Liver (tissue), 9 donors: Measurements from ENCODE around the gene MON2. TPM values are rescaled to one million over a fixed set of nuclear protein-coding genes. Genes with fewer than 3 reads are reported as not detected.
"Not testable (repeated sequence)": the region's sequence is repeated elsewhere in the genome, so short reads cannot be mapped to it uniquely, and the experiment has no call there.

Source experiments
- DNase-seq: peaks from one replicate; pipeline ENCODE4 v3.0.0-alpha.2; 2017; ENCODE audit warnings: low spot score
- H3K27ac ChIP-seq, 2 donors: one replicate each; pipeline ENCODE4 v1.7.0; 2013; ENCODE audit warnings: inconsistent platforms in 2 of 2, low read length in 2 of 2, control low read depth in 1 of 2, low read depth in 1 of 2, mild to moderate bottlenecking in 1 of 2
- H3K27me3 ChIP-seq, 4 donors: one replicate each; pipeline versions ENCODE4 v1.6.1 to v1.7.0; 2013; ENCODE audit warnings: low read length in 3 of 4, inconsistent platforms in 1 of 4, mild to moderate bottlenecking in 1 of 4, moderate library complexity in 1 of 4; ENCODE audit not compliant: control insufficient read depth in 4 of 4, insufficient read depth in 4 of 4
- H3K36me3 ChIP-seq, 4 donors: one replicate each; pipeline versions ENCODE4 v1.6.1 to v1.7.0; 2013; ENCODE audit warnings: low read length in 3 of 4, mild to moderate bottlenecking in 3 of 4, low read depth in 1 of 4, moderate library complexity in 1 of 4; ENCODE audit not compliant: control insufficient read depth in 4 of 4, insufficient read depth in 3 of 4
- H3K4me1 ChIP-seq, 4 donors: one replicate each; pipeline versions ENCODE4 v1.6.1 to v1.7.0; 2013; ENCODE audit warnings: low read length in 3 of 4, mild to moderate bottlenecking in 3 of 4, moderate library complexity in 1 of 4; ENCODE audit not compliant: control insufficient read depth in 4 of 4, insufficient read depth in 4 of 4
- H3K4me3 ChIP-seq, 3 donors: one replicate each; pipeline versions ENCODE4 v1.6.1 to v1.7.0; 2013; ENCODE audit warnings: low read length in 3 of 3, control low read depth in 1 of 3, low read depth in 1 of 3, mild to moderate bottlenecking in 1 of 3
- H3K9ac ChIP-seq, 2 donors: one replicate each; pipeline ENCODE4 v1.7.0; 2013; ENCODE audit warnings: low read length in 2 of 2, mild to moderate bottlenecking in 2 of 2, moderate library complexity in 2 of 2, control low read depth in 1 of 2, low read depth in 1 of 2
- H3K9me3 ChIP-seq, 4 donors: one replicate each; pipeline versions ENCODE4 v1.6.1 to v1.7.0; 2013; ENCODE audit warnings: low read length in 3 of 4; ENCODE audit not compliant: control insufficient read depth in 4 of 4
- EGR1 ChIP-seq, 2 donors: IDR thresholded peaks; 2 replicates each; pipeline ENCODE4 v1.6.1; 2016 to 2018; ENCODE audit warnings: antibody characterized with exemption in 2 of 2, low read depth in 2 of 2
- FOXA1 ChIP-seq: IDR thresholded peaks from 2 replicates; pipeline ENCODE4 v1.6.1; 2016; ENCODE audit warnings: antibody characterized with exemption
- FOXA2 ChIP-seq: IDR thresholded peaks from 2 replicates; pipeline ENCODE4 v1.6.1; 2016; ENCODE audit warnings: antibody characterized with exemption
- HNF4A ChIP-seq, 2 donors: conservative IDR thresholded peaks; 2 replicates each; pipeline ENCODE4 v1.6.1; 2016; ENCODE audit warnings: antibody characterized with exemption in 2 of 2, mild to moderate bottlenecking in 2 of 2
- HNF4G ChIP-seq: IDR thresholded peaks from 2 replicates; pipeline ENCODE4 v1.6.1; 2016; ENCODE audit warnings: antibody characterized with exemption
- JUND ChIP-seq, 2 donors: IDR thresholded peaks; 2 replicates each; pipeline ENCODE4 v1.6.1; 2016; ENCODE audit warnings: antibody characterized with exemption in 2 of 2
- MAX ChIP-seq: IDR thresholded peaks from 2 replicates; pipeline ENCODE4 v1.6.1; 2016; ENCODE audit warnings: antibody characterized with exemption
- NR2F2 ChIP-seq: IDR thresholded peaks from 2 replicates; pipeline ENCODE4 v1.6.1; 2016; ENCODE audit warnings: antibody characterized with exemption
- RAD21 ChIP-seq, 2 donors: IDR thresholded peaks; 2 replicates each; pipeline ENCODE4 v1.6.1; 2016; ENCODE audit warnings: antibody characterized with exemption in 2 of 2, mild to moderate bottlenecking in 2 of 2
- RXRA ChIP-seq, 2 donors: IDR thresholded peaks; 2 replicates each; pipeline ENCODE4 v1.6.1; 2017 to 2018; ENCODE audit warnings: antibody characterized with exemption in 2 of 2, mild to moderate bottlenecking in 1 of 2
- SP1 ChIP-seq: IDR thresholded peaks from 2 replicates; pipeline ENCODE4 v1.6.1; 2018; ENCODE audit warnings: antibody characterized with exemption, mild to moderate bottlenecking
- YY1 ChIP-seq: IDR thresholded peaks from 2 replicates; pipeline ENCODE4 v1.6.1; 2016; ENCODE audit warnings: antibody characterized with exemption, mild to moderate bottlenecking
- ZBTB33 ChIP-seq: IDR thresholded peaks from 2 replicates; pipeline ENCODE4 v1.6.1; 2016; ENCODE audit warnings: antibody characterized with exemption
- WGBS: extraction: QIAGEN DNeasy Blood & Tissue Kit; methylation state at CpG from one replicate; pipeline ENCODE4 v1.1.7; 2013; 5-methylcytosine and 5-hydroxymethylcytosine counted together
- polyA plus RNA-seq, 2 donors: library from polyadenylated mRNA; stranded (reverse) in 1 of 2; unstranded in 1 of 2; fragments of 200-250 nt in 1 of 2; fragments of >200 nt in 1 of 2; fragmentation: Nextera tagmentation in 1 of 2; extraction: Ambion mirVana in 1 of 2; gene quantifications; one replicate each; pipeline versions ENCODE4 v1.2.1 to v1.2.3, GENCODE V29; 2013 to 2015
- total RNA-seq, 2 donors: library from RNA; depleted of rRNA; stranded (reverse); fragments of >200 nt; gene quantifications; one replicate each; pipeline ENCODE4 v1.2.3, GENCODE V29; 2014
- TF ChIP-seq, protein P1 (sequence below): fragments of 150-350 bp; IDR thresholded peaks from 2 replicates; pipeline ENCODE4 v1.5.1; 2017; ENCODE audit warnings: improper control_type of control experiment, low read depth, low read length; ENCODE audit not compliant: missing input control
- TF ChIP-seq, protein P2 (sequence below): IDR thresholded peaks from 2 replicates; pipeline ENCODE4 v1.6.1; 2016; ENCODE audit warnings: antibody characterized with exemption, mild to moderate bottlenecking
- TF ChIP-seq, protein P3 (sequence below): IDR thresholded peaks from 2 replicates; pipeline ENCODE4 v1.6.1; 2016; ENCODE audit warnings: antibody characterized with exemption
- donor health status: healthy.
- donor health status: healthy.
- donor health status: healthy.
- donor health status: healthy.
- donor health status: healthy.

MON2 gene
- total and polyA plus RNA-seq, 4 donors, result 7.5 to 69.9 (median 25.8) TPM

DNA sequence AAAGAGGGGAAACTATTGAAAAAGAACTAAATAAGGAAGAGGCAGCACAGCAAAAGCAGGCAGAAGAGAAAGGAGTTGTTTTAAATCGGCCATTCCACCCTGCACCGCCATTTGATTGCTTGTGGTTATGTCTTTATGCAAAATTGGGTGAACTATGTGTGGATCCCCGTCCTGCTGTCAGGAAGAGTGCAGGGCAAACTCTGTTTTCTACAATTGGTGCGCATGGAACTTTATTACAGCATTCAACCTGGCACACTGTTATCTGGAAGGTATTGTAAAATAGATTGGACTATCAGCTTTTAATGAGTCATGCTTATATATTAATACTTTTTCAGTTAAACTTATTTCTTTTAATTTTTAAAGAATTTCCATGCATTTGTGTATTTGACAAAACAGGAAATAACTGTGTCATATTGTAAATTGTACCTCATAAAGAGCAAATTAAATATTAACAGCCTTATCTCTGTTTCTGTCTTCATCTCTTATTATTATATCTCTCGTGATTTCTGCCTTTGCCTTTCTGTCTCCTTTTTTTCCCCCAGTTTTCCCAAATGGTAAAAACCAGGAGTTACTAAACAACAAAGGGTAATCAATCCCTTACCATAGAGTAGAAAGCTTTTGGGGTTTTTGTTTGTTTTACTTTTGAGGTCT is 86.4 kb downstream of the MON2 start:
- Histone ChIP-seq H3K27ac (no peak overlapping the region), H3K9me3 (no peaks in the 10 kb centered on the region), H3K27me3 (no peaks in the 10 kb centered on the region), H3K4me3 (no peak overlapping the region), H3K9ac (peak overlapping the region in 1 of 2 donors; percentile 4), H3K36me3 (peaks cover 7 to 40% (median 35%) of the 10 kb centered on the region in 4 donors), H3K4me1 (peaks cover 0 to 6% (median 3%) of the 10 kb centered on the region in 4 donors)
- no peak for DNase-seq
- TF ChIP-seq HNF4A (conservative IDR thresholded peaks at IDR 0.05), result peak; percentile 22 to 44
- TF ChIP-seq YY1, result peak; percentile 31
- no peak for TF ChIP-seq ZBTB33
- WGBS, result 61% methylated on average over 5 of the region's 5 CpGs

DNA sequence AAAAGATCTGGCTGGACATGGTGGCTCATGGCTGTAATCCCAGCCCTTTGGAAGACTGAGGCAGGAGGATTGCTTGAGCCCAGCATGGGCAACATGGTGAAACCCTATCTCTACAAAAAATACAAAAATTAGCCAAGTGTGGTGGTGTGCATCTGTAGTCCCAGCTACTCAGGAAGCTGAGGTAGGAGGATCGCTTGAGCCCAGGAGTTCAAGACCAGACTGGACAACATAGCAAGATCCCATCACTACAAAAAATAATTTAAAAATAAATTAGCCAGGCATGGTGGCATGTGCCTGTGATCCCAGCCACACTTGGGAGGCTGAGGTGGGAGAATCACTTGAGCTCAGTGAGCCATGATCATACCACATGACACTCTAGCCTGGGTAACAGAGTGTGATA is 92.7 kb downstream of the MON2 start:
- peaks cover 8 to 36% (median 29%) of the 10 kb centered on the region in 4 donors for H3K36me3 ChIP-seq

GRCh38 chr12:62562846-62563245 is 96.2 kb downstream of the MON2 start:
- no peak overlapping the region for H3K9ac ChIP-seq
- WGBS, result 96% methylated on average over 2 of the region's 2 CpGs
- TF ChIP-seq FOXA1, result no peak
- TF ChIP-seq SP1, result no peak
- TF ChIP-seq FOXA2, result no peak
- TF ChIP-seq RXRA (IDR thresholded peaks at IDR 0.05), result no peak
- TF ChIP-seq HNF4A (conservative IDR thresholded peaks at IDR 0.05), result no peak
- no peak for TF ChIP-seq NR2F2
- TF ChIP-seq HNF4G, result no peak
- TF ChIP-seq, protein P1, sequence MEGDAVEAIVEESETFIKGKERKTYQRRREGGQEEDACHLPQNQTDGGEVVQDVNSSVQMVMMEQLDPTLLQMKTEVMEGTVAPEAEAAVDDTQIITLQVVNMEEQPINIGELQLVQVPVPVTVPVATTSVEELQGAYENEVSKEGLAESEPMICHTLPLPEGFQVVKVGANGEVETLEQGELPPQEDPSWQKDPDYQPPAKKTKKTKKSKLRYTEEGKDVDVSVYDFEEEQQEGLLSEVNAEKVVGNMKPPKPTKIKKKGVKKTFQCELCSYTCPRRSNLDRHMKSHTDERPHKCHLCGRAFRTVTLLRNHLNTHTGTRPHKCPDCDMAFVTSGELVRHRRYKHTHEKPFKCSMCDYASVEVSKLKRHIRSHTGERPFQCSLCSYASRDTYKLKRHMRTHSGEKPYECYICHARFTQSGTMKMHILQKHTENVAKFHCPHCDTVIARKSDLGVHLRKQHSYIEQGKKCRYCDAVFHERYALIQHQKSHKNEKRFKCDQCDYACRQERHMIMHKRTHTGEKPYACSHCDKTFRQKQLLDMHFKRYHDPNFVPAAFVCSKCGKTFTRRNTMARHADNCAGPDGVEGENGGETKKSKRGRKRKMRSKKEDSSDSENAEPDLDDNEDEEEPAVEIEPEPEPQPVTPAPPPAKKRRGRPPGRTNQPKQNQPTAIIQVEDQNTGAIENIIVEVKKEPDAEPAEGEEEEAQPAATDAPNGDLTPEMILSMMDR, result no peak
- TF ChIP-seq JUND (IDR thresholded peaks at IDR 0.05), result no peak
- TF ChIP-seq, protein P2, sequence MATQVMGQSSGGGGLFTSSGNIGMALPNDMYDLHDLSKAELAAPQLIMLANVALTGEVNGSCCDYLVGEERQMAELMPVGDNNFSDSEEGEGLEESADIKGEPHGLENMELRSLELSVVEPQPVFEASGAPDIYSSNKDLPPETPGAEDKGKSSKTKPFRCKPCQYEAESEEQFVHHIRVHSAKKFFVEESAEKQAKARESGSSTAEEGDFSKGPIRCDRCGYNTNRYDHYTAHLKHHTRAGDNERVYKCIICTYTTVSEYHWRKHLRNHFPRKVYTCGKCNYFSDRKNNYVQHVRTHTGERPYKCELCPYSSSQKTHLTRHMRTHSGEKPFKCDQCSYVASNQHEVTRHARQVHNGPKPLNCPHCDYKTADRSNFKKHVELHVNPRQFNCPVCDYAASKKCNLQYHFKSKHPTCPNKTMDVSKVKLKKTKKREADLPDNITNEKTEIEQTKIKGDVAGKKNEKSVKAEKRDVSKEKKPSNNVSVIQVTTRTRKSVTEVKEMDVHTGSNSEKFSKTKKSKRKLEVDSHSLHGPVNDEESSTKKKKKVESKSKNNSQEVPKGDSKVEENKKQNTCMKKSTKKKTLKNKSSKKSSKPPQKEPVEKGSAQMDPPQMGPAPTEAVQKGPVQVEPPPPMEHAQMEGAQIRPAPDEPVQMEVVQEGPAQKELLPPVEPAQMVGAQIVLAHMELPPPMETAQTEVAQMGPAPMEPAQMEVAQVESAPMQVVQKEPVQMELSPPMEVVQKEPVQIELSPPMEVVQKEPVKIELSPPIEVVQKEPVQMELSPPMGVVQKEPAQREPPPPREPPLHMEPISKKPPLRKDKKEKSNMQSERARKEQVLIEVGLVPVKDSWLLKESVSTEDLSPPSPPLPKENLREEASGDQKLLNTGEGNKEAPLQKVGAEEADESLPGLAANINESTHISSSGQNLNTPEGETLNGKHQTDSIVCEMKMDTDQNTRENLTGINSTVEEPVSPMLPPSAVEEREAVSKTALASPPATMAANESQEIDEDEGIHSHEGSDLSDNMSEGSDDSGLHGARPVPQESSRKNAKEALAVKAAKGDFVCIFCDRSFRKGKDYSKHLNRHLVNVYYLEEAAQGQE, result no peak
- no peak for TF ChIP-seq YY1
- no peak for TF ChIP-seq RAD21 (IDR thresholded peaks at IDR 0.05)
- no peak for TF ChIP-seq MAX
- TF ChIP-seq EGR1 (IDR thresholded peaks at IDR 0.05; ENCODE audit: low read depth in 2 of 2), result no peak
- TF ChIP-seq, protein P3, sequence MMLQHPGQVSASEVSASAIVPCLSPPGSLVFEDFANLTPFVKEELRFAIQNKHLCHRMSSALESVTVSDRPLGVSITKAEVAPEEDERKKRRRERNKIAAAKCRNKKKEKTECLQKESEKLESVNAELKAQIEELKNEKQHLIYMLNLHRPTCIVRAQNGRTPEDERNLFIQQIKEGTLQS, result no peak
- H3K27ac ChIP-seq, result no peak overlapping the region
- no peaks in the 10 kb centered on the region for H3K27me3 ChIP-seq
- peaks cover 6 to 41% (median 17%) of the 10 kb centered on the region in 4 donors for H3K36me3 ChIP-seq
- DNase-seq, result no peak
- no peak overlapping the region for H3K4me3 ChIP-seq
- peaks cover 0 to 2% (median 0%) of the 10 kb centered on the region in 4 donors for H3K4me1 ChIP-seq
- no peaks in the 10 kb centered on the region for H3K9me3 ChIP-seq

More for the DNA sequence above, 92.7 kb downstream of the MON2 start:
- not testable (repeated sequence) for H3K4me3 ChIP-seq, H3K9ac ChIP-seq, H3K27ac ChIP-seq, H3K9me3 ChIP-seq, DNase-seq, H3K4me1 ChIP-seq, H3K27me3 ChIP-seq
- 94% methylated on average over 1 of the region's 1 CpG for WGBS
